Stimulated activated naive B cell treated with anti-CD40 and anti-IgM and Interleukin-4, amounts not matched to agents 10 μg/mL and 1 μg/mL and 100 μg/mL, for 72 hours (primary cell): ENCODE measurements around the gene ITPKC.
A peak's percentile ranks its signal among the peaks of the same experiment; 100 is the strongest.

Experiments
- ATAC-seq, 2 donors: fragments of 150-1000 bp; cut with Tn5 transposase; replicated peaks; 2 replicates each; pipeline ENCODE4 v1.10.0; 2021; ENCODE audit warnings: moderate library complexity in 1 of 2
- DNase-seq: peaks from one replicate; pipeline ENCODE4 v3.0.0; 2021
- H3K27ac Mint-ChIP-seq: one replicate; pipeline ENCODE4 v1.8.0; 2022; ENCODE audit warnings: mild to moderate bottlenecking, mixed read lengths
- H3K27me3 Mint-ChIP-seq, 2 donors: one replicate each; pipeline ENCODE4 v1.8.0; 2022; ENCODE audit warnings: mixed read lengths in 2 of 2
- H3K36me3 Mint-ChIP-seq, 2 donors: one replicate each; pipeline ENCODE4 v1.8.0; 2022; ENCODE audit warnings: mixed read lengths in 2 of 2, mild to moderate bottlenecking in 1 of 2
- H3K4me1 Mint-ChIP-seq, 2 donors: one replicate each; pipeline ENCODE4 v1.8.0; 2022; ENCODE audit warnings: mixed read lengths in 2 of 2, mild to moderate bottlenecking in 1 of 2
- H3K4me3 Mint-ChIP-seq, 2 donors: one replicate each; pipeline ENCODE4 v1.8.0; 2022; ENCODE audit warnings: mild to moderate bottlenecking in 2 of 2, mixed read lengths in 2 of 2, moderate library complexity in 1 of 2
- H3K9me3 Mint-ChIP-seq, 2 donors: one replicate each; pipeline ENCODE4 v1.8.0; 2022; ENCODE audit warnings: mixed read lengths in 2 of 2, mild to moderate bottlenecking in 1 of 2

ITPKC gene

DNA sequence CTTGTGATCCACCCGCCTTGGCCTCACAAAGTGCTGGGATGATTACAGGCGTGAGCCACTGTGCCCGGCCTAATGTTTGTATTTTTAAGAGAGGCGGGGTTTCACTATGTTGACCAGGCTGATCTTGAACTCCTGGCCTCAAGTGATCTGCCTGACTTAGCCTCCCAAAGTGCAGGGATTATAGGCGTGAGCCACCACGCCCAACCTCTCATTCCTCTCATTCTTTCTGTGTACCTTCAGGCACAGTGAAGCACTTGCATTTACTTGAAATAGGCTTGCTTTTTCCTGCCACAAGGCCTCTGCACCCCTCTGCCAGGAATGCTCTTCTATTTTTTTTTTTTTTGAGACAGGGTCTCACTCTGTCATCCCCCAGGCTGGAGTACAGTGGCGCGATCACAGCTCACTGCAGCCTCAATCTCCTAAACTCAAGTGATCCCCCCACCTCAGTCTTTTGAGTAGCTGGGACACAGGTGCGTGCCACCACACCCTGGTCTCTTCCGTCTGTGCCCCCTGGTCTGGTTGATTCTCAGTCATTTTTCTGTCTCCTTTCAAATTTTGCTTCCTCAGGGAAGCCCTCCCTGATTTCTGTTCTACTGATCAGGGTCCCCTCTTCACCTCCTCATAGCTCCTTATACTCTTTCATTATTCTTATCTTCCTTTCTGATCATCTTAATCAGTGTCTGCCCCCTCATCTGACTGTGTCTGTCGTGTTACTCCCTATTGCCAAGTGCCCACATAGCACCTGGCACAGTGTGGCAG is 18.3 kb downstream of the ITPKC start:
- no peaks in the 10 kb centered on the region for H3K27me3 Mint-ChIP-seq
- H3K4me3 Mint-ChIP-seq, result no peak overlapping the region
- peaks cover 48 to 64% of the 10 kb centered on the region in 2 donors for H3K36me3 Mint-ChIP-seq
- H3K9me3 Mint-ChIP-seq, result no peaks in the 10 kb centered on the region
- no peak overlapping the region for H3K27ac Mint-ChIP-seq
- ATAC-seq, result no peak
- H3K4me1 Mint-ChIP-seq, result peaks cover 3 to 5% of the 10 kb centered on the region in 2 donors
- DNase-seq, result no peak

DNA sequence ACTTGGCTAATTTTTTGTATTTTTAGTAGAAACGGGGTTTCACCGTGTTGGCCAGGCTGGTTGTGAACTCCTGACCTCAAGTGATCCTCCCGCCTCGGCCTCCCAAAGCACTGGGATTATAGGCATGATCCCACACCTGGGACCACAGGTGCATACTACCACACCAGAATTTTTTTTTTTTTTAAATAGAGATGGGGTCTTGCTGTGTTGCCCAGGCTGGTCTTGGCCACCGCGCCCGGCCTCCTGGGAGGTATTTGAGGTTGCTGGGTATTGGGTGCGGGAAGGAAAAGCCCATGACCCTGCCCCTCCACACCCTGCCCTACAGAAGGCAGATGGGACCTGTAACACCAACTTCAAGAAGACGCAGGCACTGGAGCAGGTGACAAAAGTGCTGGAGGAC is 19.7 kb downstream of the ITPKC start:
- Mint-ChIP-seq H3K27me3 (no peaks in the 10 kb centered on the region), H3K9me3 (no peaks in the 10 kb centered on the region), H3K36me3 (peaks cover 43 to 58% of the 10 kb centered on the region in 2 donors), H3K4me3 (no peak overlapping the region), H3K4me1 (peaks cover 3 to 5% of the 10 kb centered on the region in 2 donors), H3K27ac (no peak overlapping the region)
- ATAC-seq (no peak), DNase-seq (no peak)

DNA sequence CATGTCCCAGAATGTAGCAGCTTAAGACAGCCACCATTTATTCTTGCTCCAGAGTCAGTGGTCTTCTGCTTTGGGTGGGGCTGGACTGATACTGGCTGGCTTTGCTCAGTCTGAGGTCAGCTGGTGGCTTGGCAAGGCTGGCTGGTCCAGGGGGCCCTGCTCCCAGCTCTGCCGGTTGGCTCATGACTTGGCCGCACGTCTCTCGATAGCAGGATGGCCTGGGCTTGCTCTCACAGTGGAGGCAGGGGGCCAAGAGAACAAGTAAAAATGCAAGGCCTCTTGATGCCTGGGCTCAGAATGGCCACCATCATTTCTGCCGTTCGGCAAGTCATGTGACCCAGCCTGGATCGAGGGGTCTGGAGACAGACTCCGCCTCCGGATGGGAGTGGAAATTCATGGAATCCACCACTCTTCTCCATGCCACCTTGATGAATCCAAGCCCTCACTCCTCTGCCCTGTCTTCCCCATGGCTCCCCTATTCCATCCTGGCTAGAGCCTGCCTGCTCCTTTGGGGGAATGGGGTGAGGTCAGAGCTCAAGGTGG is 20.3 kb downstream of the ITPKC start:
- no peak overlapping the region for H3K4me3 Mint-ChIP-seq
- ATAC-seq, result no peak
- DNase-seq, result no peak
- peaks cover 4 to 5% of the 10 kb centered on the region in 2 donors for H3K4me1 Mint-ChIP-seq
- H3K27me3 Mint-ChIP-seq, result no peaks in the 10 kb centered on the region
- H3K27ac Mint-ChIP-seq, result no peak overlapping the region
- H3K36me3 Mint-ChIP-seq, result peaks cover 43 to 61% of the 10 kb centered on the region in 2 donors
- H3K9me3 Mint-ChIP-seq, result no peaks in the 10 kb centered on the region

DNA sequence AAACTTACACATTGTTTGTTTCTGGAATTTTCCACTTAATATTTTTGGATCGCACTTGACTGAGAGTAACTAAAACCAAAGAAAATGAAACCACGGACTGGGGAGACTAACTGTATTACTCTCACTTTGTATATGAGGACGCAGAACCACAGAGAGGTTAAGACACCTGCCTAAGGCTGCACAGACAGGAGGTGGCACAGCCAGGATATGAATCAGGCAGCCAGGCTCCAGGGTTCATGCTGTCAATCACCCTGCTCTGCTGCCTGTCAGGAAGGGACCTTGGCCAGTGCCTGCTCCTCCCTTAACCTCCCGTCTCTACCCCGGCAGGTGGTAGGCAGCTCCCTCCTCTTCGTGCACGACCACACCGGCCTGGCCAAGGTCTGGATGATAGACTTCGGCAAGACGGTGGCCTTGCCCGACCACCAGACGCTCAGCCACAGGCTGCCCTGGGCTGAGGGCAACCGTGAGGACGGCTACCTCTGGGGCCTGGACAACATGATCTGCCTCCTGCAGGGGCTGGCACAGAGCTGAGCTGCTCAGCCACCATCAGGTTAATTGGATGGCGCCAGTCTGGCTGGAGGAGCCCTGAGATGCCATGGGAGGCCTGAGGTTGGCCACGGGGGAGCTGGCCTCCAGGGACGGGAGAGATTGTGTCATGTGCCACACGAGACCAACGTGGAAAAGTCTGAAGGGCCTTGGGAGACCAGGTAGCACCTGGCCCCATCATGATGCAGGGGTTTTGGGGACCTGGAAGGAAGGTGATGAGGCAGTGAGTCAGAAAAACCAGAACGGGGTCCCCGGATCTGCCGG is 22.3 kb downstream of the ITPKC start:
- Mint-ChIP-seq H3K36me3 (peaks cover 31 to 47% of the 10 kb centered on the region in 2 donors), H3K4me3 (no peak overlapping the region), H3K27me3 (no peaks in the 10 kb centered on the region), H3K27ac (peak overlapping the region; percentile 27), H3K9me3 (no peaks in the 10 kb centered on the region), H3K4me1 (peaks cover 4 to 5% of the 10 kb centered on the region in 2 donors)
- DNase-seq, result no peak
- no peak for ATAC-seq

DNA sequence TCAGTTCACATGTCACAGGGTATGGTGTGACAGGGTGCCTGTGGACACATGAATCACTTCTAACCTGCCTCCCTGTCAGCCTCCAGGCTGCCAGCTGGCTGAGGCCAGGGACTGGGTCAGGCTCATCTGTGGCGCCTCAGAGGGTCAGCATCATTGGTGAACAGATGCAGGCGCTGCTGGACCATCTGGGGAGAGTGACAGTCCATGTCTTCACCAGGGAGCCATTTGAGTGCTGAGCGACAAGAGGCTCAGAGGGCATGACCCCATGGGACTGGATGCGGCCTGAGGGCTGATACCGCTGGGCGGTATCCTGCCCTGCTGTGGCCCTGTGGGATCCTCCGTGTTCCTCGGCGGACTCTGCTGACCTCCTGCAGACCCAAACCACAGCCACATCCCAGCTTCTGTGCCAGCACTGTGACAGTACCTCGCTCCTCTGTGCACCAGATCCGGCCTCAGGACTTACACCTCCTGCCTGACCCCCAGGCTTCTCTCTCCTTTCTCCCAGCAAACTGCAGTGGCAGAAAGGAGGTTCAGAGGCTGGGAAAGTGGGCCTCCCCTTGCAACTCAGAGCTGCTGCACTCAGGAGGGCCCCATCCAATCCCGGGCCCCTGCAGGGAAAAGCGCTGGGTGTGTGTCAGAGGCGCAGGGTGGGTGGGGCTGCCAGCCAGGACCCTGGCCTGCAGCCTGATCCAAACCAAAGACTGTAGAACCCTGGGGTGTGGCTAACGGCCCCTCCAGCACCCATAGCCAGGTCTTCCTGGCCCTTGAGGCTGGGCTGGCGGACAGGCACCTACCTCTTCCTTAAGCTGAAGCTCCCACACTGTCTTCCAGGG is 23.2 kb downstream of the ITPKC start:
- H3K4me1 Mint-ChIP-seq, result peaks cover 4 to 5% of the 10 kb centered on the region in 2 donors
- H3K36me3 Mint-ChIP-seq, result peaks cover 28 to 43% of the 10 kb centered on the region in 2 donors
- no peak overlapping the region for H3K4me3 Mint-ChIP-seq
- H3K27ac Mint-ChIP-seq, result peak overlapping the region; percentile 42
- H3K27me3 Mint-ChIP-seq, result no peaks in the 10 kb centered on the region
- H3K9me3 Mint-ChIP-seq, result no peaks in the 10 kb centered on the region
- ATAC-seq, result no peak
- no peak for DNase-seq

DNA sequence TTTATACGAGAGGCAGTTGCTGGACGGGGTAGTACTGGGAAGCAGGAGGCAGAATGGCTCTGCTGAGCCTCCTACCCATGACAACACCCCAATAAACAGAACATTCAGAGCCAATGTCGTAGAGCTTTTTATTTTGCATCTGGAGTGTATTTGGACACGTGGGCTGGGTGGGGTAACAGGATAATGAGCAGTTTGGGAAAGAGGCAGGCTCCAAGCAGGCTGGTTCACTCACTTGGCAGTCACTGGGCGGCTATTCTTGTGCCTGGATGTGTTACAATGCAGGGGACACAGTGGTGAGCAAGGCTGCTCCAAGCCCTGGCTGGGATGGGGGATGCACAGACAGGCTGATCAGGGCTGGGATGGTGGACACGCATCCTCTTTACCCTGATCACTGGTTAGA is 23.8 kb downstream of the ITPKC start:
- DNase-seq, result no peak
- Mint-ChIP-seq H3K4me1 (peaks cover 4 to 5% of the 10 kb centered on the region in 2 donors), H3K27ac (peak overlapping the region; percentile 42), H3K4me3 (no peak overlapping the region), H3K36me3 (peaks cover 23 to 37% of the 10 kb centered on the region in 2 donors), H3K27me3 (no peaks in the 10 kb centered on the region), H3K9me3 (no peaks in the 10 kb centered on the region)
- no peak for ATAC-seq

DNA sequence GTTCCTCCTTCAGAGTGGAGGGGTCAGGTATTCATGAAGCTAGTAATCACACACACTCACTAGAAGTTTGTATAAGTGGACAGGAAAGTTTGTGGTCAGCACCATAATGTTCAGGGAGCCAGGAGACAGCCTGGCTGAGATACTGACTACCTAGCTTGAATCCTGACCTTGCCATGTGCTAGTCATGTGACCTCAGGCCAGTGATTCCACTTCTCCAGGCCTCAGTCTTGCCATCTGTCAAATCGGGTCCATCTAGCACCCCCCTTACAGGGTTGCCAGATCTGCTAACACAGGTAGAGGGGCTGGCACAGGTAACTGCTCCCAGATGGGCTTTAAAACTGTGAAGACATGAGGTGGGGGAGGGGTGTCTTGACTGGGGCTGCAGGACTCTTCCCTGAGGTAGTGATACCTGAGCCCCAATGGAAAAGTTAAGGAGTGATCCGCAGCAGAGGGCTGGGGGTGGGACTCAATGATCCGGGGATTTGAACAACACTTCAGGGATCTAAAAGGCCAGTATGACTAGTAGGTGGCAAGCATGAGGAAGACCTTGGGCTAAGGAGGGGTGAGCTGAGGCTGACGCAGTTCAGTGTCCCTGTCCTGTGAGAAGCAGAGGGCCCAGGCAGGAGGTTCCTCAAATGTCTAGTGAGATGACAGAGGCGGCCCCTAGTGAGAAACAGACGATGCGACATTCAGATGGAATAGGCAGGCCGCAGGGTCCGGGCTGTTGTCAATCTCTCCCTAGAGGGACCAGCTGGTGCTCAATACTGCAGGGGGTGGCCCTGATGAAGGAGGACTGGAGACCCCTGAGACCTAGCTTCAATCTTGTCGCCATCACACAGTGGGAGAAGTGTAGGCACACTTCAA is 24.8 kb downstream of the ITPKC start:
- ATAC-seq (peak in 1 of 2 donors; percentile 12), DNase-seq (no peak)
- H3K4me3 Mint-ChIP-seq, result no peak overlapping the region
- peak overlapping the region; percentile 70 for H3K27ac Mint-ChIP-seq
- H3K27me3 Mint-ChIP-seq, result no peaks in the 10 kb centered on the region
- peaks cover 4 to 5% of the 10 kb centered on the region in 2 donors for H3K4me1 Mint-ChIP-seq
- H3K9me3 Mint-ChIP-seq, result no peaks in the 10 kb centered on the region
- H3K36me3 Mint-ChIP-seq, result peaks cover 19 to 33% of the 10 kb centered on the region in 2 donors

DNA sequence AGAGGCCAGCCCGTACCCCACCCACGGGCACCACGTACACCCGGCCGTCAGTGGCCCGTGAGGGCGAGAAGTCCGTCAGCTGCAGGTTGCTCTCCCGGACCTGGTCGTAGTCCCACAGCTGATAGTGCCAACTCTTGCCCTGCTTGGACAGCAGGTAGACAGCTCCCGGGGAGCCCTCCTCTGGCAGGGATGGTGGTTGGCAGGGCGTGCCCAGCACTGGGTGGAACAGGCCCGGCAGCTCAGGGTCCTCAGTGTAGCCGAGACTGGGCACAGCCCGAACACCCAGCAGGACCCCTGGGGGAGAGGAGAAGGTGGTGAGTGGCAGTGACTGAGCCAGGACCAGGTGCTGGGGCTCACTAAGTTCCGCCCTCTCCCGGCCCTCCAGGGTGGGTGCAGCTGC is 25.6 kb downstream of the ITPKC start:
- DNase-seq (no peak), ATAC-seq (no peak)
- no peak overlapping the region for H3K27ac Mint-ChIP-seq
- H3K9me3 Mint-ChIP-seq, result no peaks in the 10 kb centered on the region
- no peaks in the 10 kb centered on the region for H3K27me3 Mint-ChIP-seq
- peaks cover 4 to 5% of the 10 kb centered on the region in 2 donors for H3K4me1 Mint-ChIP-seq
- H3K4me3 Mint-ChIP-seq, result no peak overlapping the region
- peaks cover 18 to 28% of the 10 kb centered on the region in 2 donors for H3K36me3 Mint-ChIP-seq

DNA sequence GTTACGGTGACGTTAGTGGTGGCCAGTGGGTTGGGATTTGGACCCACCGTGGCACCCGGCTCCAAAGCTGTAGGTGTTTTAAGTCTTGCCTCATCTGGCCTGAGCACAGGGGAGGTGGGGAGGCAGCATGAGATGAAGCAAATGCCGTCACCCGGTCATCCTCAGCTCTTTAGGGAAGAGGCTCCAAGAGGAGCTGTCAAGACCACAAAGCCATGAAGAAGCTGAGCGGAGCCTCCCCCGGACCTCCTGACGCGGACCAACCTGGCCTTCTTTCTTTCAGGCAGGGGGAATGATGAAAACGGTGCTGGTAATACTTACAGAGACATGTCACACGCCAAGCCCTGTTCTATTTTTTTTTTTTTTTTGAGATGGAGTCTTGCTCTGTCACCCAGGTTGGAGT is 26.0 kb downstream of the ITPKC start:
- no peak for DNase-seq
- H3K4me1 Mint-ChIP-seq, result peaks cover 4 to 5% of the 10 kb centered on the region in 2 donors
- H3K4me3 Mint-ChIP-seq, result no peak overlapping the region
- ATAC-seq, result no peak
- H3K27ac Mint-ChIP-seq, result no peak overlapping the region
- no peaks in the 10 kb centered on the region for H3K9me3 Mint-ChIP-seq
- H3K36me3 Mint-ChIP-seq, result peaks cover 15 to 25% of the 10 kb centered on the region in 2 donors
- no peaks in the 10 kb centered on the region for H3K27me3 Mint-ChIP-seq

DNA sequence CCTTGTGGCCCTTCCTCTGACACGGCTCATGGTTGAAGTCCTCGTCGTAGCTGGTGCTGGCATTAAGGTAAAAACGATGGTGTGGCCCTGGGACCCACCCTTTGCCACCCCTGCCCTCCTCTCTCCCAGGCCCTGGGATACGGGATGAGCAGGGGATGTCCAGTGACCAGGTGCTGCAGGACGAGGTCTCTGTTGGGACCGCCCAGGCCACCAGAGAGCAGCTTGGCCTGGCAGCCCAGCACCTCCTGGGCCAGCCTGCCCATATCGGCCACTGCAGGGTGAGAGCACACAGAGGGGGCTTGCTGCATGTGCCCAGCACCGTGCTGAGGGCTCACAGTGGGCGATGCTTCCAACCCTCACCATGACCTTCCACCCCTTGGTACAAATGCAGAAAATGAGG is 27.0 kb downstream of the ITPKC start:
- Mint-ChIP-seq H3K4me1 (peaks cover 9 to 12% of the 10 kb centered on the region in 2 donors), H3K27ac (no peak overlapping the region), H3K27me3 (no peaks in the 10 kb centered on the region), H3K4me3 (no peak overlapping the region), H3K9me3 (no peaks in the 10 kb centered on the region), H3K36me3 (peaks cover 18 to 28% of the 10 kb centered on the region in 2 donors)
- ATAC-seq (no peak), DNase-seq (no peak)

DNA sequence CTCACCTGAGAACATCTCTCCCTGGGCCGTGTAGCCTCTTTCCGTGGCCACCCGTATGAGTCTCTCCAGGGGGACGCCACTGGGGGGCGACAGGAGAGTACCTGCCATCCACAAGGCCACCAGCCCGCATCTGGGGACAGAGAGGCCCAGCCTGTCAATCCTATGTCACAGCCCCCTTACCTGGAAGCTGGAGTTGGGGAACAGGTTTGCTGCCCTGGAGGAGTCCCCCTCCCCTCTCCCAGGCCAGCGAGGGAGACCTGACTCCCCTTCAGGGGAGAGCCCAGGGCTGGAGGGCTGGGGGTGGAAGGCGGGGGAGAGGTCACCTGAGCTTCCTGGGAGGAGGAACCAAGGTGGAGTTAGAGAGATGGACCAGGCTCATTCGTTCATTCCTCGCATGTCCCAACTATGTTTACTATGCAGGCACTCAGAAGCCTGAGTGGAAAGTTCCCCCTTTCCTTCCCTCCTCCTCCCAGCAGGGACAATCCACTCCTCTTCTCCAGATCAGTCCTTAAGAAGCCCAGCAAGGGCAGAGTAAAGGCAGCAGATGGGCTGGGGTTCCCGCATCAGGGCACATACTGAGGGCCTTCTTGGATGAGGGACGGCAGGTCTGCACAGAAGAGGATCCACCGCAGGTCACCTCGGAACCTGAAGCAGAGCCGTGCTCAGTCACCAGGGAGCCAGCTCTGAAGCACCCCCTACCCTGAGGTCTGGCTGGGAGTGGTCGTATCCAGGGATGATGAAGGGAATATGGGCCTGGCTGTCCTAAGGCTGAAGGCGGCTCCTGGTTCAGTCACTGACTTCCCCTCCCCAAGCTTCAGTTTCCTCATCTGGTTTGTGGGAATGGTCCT is 27.9 kb downstream of the ITPKC start:
- Mint-ChIP-seq H3K9me3 (peaks cover 0 to 2% of the 10 kb centered on the region in 2 donors), H3K4me1 (peaks cover 11 to 15% of the 10 kb centered on the region in 2 donors), H3K36me3 (peaks cover 13 to 23% of the 10 kb centered on the region in 2 donors), H3K4me3 (no peak overlapping the region), H3K27ac (peak overlapping the region; percentile 34), H3K27me3 (no peaks in the 10 kb centered on the region)
- ATAC-seq (no peak), DNase-seq (no peak)

DNA sequence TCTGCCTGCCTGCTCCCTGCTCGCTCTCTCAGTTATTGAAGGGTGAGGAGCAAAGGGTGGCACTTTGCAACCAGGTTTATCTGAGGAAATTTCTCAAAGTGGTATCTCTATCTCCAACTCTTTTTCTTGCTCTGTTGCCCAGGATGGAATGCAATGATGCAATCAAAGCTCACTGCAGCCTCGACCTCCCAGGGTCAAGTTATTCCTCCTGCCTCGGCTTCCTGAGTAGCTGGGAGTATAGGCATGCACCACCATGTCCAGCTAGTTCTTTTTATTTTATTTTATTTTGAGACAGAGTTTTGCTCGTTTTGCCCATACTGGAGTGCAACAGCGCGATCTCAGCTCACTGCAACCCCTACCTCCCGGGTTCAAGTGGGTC is 28.5 kb downstream of the ITPKC start:
- H3K36me3 Mint-ChIP-seq, result peaks cover 13 to 26% of the 10 kb centered on the region in 2 donors
- H3K27me3 Mint-ChIP-seq, result no peaks in the 10 kb centered on the region
- H3K9me3 Mint-ChIP-seq, result peaks cover 0 to 2% of the 10 kb centered on the region in 2 donors
- DNase-seq (no peak), ATAC-seq (no peak)
- no peak overlapping the region for H3K4me3 Mint-ChIP-seq
- H3K27ac Mint-ChIP-seq, result no peak overlapping the region
- peaks cover 12 to 18% of the 10 kb centered on the region in 2 donors for H3K4me1 Mint-ChIP-seq
